Measurements from ENCODE around the gene LRRC26.

The LRRC26 gene

GRCh38 chr9:137166380-137167229 lies 3.2 kb downstream of the LRRC26 start:
- DNase-seq = no peak

DNA sequence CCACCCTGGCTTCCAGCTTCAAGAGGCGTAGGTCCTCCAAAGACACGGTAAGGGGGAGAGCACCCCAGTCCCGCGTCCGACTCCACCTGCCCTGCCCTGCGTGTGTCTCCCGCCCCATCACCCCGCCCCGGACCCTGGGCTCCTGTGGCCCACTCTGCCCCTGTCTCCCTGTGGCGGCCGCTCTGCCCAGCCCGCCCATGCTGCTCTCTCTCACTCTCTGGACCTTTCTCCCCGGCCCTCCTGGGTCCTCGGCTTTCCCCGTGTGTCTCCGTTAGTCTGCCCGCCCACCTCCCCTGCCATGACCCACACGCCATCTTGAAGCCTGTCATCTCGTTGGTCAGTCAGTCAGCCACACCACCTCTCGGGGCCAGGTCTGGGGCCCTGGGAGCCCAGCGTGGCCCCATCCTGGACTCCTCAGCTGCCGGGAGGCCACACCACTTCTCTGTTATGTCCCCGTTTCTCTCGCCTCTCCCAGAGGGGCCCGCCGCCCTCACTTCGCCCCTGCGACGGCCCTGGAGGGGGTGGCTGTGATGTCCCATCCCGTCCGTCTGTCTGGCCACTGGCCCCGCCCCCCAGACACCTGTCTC lies 4.5 kb downstream of the LRRC26 start:
- no peak for DNase-seq

GRCh38 chr9:137164370-137165249 lies 5.2 kb downstream of the LRRC26 start:
- no peak for DNase-seq

DNA sequence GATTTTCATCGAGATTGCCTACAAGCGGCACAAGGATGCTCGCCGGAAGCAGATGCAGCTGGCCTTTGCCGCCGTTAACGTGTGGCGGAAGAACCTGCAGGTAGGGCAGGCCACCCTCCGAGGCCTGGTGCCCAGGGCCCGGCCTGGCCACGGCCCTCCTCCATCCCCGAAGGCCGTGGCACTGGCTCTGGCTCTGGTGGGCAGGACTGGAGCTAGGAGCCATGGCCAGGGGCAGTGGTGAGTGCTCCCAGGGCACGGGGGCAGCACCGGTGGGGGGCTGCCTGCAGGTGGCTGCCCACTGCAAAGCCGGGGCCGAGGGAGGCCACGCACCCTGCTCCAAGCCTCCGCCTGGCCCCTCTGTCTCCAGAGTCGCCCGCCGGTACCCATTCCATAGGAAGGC lies 6.0 kb downstream of the LRRC26 start:
- no peak for DNase-seq

DNA sequence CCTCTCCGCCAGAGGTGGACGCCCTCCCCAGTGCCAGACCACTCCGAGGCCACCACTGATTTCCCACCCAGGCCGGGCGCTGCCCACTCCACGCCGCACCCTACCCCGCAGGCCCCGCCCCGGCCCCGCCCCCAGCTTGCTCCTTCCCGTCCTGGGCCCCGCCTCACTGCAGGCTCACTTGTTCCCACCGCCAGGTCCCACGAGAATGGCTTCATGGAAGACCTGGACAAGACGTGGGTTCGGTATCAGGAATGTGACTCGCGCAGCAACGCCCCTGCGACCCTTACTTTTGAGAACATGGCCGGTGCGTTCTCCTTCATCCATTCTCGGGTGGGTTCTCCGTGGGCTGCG lies 6.5 kb downstream of the LRRC26 start:
- DNase-seq = no peak

- peak; percentile 5 for DNase-seq
These were observed 7.1 kb downstream of the LRRC26 start for GRCh38 chr9:137162505-137163364.

DNA sequence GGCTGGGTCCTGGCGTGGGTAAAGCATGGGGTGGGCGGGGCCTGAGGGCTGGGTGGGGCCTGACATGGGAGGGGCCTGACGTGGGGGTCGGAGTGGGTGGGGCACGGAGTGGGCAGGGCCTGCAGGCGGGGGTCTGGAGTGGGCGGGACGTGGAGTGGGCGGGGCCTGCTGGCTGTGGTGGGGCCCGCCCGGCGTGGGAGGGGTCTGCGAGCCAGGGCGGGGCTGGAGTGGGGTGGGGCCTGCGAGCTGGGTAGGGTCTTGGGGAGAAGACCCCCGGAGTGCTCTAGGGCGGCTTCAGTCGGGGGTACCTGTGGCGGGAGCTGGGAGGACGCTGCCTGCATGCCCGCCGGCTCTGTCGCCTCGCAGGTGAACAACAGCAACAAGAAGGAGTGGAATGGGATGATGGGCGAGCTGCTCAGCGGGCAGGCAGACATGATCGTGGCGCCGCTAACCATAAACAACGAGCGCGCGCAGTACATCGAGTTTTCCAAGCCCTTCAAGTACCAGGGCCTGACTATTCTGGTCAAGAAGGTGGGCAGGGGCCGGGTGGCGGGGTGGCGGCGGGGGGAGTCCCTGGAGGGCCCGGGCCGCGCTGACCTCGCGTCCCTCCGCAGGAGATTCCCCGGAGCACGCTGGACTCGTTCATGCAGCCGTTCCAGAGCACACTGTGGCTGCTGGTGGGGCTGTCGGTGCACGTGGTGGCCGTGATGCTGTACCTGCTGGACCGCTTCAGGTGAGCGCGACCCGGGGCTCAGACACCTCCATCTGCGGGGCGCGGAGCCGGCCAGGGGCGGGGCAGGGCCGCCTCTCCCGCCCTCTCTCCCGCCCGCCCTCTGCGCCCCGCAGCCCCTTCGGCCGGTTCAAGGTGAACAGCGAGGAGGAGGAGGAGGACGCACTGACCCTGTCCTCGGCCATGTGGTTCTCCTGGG lies 8.0 kb downstream of the LRRC26 start:
- no peak for DNase-seq

DNA sequence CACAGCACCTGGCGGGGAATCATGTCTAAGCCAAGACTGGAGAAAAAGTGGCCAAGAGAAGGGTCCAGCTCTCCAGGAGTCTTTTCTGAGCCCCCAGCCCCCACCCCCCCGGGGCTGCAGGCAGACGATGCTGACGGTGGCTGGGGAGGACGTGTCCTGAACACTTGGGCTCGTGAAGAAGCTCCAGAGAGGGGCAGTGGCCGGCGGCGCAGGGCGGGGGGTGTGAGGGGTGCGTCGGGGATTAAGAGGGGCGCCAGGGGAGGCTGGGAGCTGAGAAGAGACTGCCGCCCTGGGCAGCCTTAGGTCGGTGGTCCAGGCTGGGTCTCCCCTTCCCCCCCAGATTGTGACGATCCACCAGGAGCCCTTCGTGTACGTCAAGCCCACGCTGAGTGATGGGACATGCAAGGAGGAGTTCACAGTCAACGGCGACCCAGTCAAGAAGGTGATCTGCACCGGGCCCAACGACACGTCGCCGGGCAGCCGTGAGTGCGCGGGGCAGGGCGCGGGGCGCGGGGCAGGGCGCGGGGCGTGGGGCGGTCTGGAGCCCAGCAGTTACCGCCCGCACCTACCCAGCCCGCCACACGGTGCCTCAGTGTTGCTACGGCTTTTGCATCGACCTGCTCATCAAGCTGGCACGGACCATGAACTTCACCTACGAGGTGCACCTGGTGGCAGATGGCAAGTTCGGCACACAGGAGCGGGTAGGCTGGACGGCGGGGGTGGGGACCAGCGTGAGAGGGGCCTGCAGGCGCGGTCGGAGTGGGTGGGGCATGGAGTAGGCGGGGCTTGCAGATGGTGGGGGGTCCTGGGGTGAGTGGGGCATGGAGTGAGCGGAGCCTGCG lies 8.9 kb downstream of the LRRC26 start:
- DNase-seq = no peak

DNA sequence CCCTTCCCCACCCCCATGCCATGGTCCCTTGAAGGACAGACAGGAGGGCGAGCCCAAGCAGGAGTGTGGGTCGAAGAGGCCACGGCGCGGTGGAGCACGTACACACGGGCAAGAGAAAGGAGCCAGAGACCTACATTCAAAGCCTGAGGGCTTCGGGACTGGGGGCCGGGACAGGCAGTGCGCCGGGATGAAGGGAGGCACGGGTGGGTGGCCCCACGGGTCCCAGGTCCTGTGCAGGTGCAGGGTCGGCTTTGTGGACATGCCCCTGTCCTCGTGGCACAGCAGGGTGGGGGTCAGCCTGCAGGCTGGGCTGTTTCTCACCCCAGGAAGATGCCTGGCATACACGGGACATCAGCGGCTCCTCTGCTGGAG lies 9.8 kb downstream of the LRRC26 start:
- DNase-seq = no peak

DNA sequence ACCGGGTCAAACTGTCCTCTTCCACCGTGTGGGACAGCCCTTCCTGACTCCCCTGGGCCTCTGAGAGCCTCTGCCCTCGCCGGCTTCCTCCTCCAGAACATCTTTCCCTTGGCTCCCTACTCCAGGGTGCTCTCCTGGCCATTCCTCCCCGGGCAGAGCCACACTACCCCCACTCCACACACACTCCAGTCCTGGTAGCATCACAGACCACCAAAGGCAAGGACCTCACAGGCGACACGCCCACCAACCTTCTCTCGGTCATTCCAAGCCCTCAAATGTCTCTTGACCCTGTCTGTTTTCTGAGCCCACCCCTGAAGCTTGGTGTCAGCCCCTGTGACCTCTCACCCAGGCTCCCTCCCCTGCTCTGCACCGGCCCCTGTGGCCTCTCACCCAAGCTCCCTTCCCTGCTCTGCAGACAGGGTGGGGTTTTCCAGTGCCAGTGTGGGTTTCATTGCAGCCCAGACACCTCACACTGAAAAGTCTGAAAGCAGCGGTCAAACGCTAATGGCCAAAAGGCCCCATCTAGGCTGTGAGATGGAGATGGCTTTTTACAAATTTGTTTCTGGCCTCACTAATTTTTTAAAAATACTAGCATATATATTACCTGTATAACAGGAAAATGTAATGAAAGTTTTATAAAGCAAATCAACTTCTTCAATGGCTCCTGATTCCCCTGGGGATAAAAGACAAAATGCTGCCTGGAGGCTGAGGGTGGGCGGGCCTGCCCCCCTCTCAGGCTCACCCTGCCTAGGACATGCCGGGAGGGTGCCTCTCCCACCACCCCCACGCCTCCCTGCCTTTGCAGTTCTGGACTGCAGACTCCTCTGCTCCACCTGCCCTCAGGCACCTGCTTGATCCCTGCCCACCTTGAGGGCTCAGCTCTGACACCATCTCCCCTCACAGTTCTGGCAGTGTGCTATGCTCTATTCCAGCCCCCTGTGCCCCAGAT lies 10.5 kb downstream of the LRRC26 start:
- no peak for DNase-seq

GRCh38 chr9:137158625-137159024 lies 11.2 kb downstream of the LRRC26 start:
- DNase-seq = no peak

DNA sequence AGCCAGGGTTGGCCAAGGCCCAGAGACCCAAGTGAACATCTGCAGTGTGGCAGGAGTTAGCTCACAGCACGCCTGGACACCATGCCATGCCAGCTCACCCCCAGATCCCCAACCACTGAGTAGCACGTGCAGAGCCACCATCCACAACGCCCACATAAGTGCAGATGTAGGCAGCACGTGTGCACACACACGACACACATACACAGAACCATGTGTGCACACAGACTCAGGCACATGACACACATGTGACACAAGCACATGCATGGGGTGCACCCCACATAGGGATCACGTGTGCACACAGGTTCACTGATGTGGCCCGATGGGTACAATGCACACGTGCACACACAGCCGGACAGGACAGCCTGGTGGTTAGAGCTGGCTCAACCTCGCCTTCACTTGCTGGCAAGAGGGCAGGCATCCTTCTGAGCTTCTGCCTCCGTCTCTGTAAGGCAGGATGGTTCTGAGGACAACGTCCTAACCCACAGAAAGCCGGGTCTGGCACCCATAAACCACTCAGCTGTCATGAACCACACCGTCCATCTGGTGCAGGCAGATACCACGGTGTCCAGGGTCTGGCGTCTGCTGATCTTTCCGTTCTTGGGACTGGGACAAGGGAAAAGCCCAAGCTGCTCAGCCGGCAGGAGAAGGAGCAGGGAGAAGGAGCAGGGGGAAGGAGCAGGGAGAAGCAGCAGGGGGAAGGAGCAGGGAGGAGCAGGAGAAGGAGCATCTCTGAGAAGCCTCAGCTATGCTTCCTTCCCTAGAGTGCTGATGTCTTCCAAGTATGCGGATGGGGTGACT lies 12.0 kb downstream of the LRRC26 start:
- no peak for DNase-seq

DNA sequence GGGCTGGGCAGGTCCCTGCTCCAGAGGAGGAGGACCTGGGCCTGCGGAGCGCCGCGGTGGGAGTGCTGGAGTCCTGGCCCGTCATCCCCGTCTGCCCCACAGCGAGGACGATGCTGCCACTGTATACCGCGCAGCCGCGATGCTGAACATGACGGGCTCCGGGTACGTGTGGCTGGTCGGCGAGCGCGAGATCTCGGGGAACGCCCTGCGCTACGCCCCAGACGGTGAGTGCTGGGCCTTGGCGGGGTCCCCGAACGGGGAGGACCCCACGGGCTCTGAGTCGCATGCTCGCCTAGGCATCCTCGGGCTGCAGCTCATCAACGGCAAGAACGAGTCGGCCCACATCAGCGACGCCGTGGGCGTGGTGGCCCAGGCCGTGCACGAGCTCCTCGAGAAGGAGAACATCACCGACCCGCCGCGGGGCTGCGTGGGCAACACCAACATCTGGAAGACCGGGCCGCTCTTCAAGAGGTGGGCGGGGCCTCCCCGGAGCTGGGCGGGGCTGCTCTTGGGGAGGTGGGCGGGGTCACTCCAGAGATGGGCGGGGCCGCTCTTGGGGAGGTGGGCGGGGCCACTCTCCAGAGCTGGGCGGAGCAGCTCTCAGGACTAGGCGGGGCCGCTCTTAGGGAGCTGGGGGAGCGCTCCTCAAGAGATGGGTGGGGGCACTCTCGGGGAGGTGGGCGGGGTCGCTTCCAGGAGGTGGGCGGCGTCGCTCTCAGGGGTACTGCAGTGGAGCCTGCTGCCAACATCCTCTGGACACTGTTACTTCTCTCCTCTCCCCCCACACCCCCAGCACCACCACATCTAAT lies 13.1 kb downstream of the LRRC26 start:
- DNase-seq = peak; percentile 50

- DNase-seq = no peak
These were observed 16.9 kb downstream of the LRRC26 start for GRCh38 chr9:137152844-137153405.

- DNase-seq = peak; percentile 19
These were observed 19.0 kb downstream of the LRRC26 start for GRCh38 chr9:137150617-137151457.

- DNase-seq = no peak
These were observed 19.8 kb downstream of the LRRC26 start for GRCh38 chr9:137149942-137150616.

Measured in stimulated activated naive CD4-positive, alpha-beta T cell treated with Interleukin-2 at 50 U/mL for 16 hours (primary cell).